Mucosa of stomach (tissue), 1 donor: Measurements from ENCODE around the gene PACS1.
"Not testable (repeated sequence)": the region's sequence is repeated elsewhere in the genome, so short reads cannot be mapped to it uniquely, and the experiment has no call there.

Source experiments
- H3K27me3 ChIP-seq: one replicate; pipeline ENCODE4 v1.7.0; 2013; ENCODE audit warnings: mild to moderate bottlenecking, low read length; ENCODE audit not compliant: control insufficient read depth, insufficient read depth
- H3K36me3 ChIP-seq: one replicate; pipeline ENCODE4 v1.7.0; 2013; ENCODE audit warnings: low read length; ENCODE audit not compliant: control insufficient read depth, insufficient read depth
- H3K4me1 ChIP-seq: one replicate; pipeline ENCODE4 v1.7.0; 2013; ENCODE audit warnings: mild to moderate bottlenecking, low read length; ENCODE audit not compliant: control insufficient read depth, insufficient read depth
- H3K4me3 ChIP-seq: one replicate; pipeline ENCODE4 v1.7.0; 2013; ENCODE audit warnings: low read length
- H3K9ac ChIP-seq: one replicate; pipeline ENCODE4 v1.7.0; 2013; ENCODE audit warnings: mild to moderate bottlenecking, low read length, moderate library complexity
- H3K9me3 ChIP-seq: one replicate; pipeline ENCODE4 v1.7.0; 2013; ENCODE audit warnings: mild to moderate bottlenecking, low read length, moderate library complexity; ENCODE audit not compliant: control insufficient read depth
- donor health status: Pancreatic carcinoma.

PACS1 gene

DNA sequence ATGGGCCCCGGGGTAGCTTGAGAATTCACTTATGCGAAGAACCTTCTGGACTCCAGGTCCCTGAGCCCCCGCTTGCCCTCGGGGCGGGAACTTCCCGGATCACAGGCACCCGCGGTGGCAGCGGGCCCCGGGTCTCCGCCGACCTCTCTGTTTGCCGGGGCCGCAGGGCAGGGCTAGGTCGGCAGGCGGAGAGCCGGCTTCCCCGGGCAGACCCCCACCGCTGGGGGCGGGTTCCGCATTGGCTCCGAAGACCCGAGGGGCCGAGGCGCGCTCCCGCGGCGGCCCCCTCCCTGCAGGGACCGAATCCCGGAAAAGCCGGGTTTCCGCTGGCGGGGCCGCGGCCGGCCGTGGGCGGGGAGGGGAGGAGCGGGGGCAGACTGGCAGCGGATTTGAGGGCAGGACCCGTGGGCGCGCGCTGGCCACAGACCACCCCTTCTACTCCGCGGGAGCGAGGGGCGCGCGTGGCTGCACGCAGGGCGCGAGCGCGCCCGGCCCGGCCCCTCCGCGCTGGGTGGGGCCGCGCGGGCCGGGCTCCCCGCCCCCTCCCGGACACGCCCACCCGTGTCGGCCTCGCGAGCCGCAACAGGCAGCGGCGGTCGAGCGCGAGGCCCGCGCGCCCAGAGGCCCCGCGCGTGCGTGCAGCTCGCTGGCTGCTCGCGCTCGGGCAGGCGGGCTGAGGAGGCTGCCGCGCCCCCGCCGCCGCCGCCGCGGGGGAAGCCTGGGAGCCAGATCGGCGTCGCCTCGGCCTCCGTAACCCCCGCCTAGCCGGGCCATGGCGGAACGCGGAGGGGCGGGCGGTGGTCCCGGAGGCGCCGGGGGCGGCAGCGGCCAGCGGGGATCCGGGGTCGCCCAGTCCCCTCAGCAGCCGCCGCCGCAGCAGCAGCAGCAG is at the start of gene PACS1:
Gene PACS1 (plus strand): TSS at position 558 of the 889 bp plus-strand sequence. CDS start 215 bp downstream, at position 773.
- Histone ChIP-seq H3K4me3 (no peak within 1 kb of the TSS), H3K27me3 (no peaks in the 10 kb centered on the region), H3K9ac (peak within 1 kb of the TSS; percentile 72), H3K36me3 (peaks cover 13% of the 10 kb centered on the region), H3K9me3 (no peaks in the 10 kb centered on the region), H3K4me1 (peaks cover 27% of the 10 kb centered on the region)

DNA sequence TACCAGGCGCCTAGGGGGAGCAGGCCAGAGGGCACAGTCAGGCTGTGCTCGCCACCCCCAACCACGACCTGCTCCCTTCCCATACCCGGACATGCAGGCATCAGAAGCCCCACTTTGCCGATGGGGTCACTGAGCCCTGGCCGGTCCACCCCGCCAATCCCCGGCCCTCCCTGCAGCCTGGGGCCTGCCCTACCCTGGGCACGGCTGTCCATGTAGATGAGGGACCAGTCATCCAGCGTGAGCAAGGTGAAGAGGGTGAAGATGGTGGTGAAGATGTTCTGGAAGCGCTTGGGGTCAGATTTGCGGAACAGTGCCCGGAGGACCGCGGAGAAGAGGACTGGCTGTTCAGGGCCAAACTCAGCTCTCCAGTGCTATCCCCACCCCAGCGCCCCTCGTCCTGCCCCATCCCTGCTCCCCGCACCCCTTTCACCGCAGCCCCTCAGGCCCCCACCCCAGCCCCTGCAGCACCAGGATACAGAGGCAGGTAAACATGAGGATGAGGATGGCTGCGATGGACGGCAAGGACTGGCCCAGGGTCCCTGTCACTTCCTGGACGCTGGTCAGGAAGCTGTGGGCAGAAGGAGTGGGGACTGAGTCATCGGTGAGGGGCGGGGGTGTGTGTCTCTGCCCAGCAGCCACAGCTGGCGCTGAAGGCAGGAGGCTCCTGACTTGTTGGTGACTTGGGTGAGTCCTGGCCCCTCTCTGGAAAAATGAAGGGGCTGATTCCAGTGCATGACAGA is 49.3 kb upstream of the PACS1 start:
- H3K9ac ChIP-seq = no peak overlapping the region
- H3K9me3 ChIP-seq = no peaks in the 10 kb centered on the region
- H3K36me3 ChIP-seq = no peaks in the 10 kb centered on the region
- H3K27me3 ChIP-seq = peaks cover 20% of the 10 kb centered on the region
- H3K4me3 ChIP-seq = no peak overlapping the region
- peaks cover 7% of the 10 kb centered on the region for H3K4me1 ChIP-seq

DNA sequence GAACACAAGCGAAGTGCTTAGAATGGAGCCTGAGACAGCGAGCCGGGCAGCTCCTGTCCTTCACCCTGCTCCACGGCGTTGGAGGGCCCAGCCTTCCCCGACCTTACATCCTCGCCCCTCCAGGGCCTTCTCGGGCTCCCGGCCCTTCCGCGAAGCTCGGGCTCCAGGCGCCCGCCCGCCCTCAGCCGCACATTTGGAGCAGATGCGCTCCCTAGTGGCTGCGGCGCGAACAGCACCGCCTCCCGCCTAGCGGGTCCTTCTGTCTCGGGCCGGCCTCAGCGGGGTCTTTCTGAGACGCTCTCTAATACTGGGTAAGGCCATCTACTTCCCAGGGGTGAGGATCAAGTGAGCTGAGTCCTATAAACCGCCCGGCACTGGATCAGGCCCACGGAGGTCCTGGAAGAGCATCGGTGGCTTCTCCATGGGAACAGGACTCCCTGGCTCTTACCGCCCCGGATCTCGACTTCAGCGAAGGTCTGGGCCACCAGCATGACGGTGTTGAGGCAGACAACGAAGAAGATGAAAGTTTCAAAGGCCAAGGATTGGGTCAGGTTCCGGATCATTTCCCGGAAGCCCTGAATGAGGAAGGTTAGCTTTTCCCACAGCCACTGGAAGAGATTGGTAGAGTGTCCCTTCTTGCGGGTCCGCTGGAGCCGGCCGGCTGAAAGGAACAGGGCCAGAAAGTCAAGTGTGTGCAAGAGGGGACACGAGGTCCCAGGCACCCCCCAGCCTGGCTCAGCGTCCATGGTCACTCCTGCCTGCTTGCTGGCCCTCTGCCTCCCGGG is 47.5 kb upstream of the PACS1 start:
- H3K27me3 ChIP-seq = peaks cover 20% of the 10 kb centered on the region
- no peaks in the 10 kb centered on the region for H3K9me3 ChIP-seq
- no peak overlapping the region for H3K9ac ChIP-seq
- no peaks in the 10 kb centered on the region for H3K36me3 ChIP-seq
- H3K4me1 ChIP-seq = peaks cover 7% of the 10 kb centered on the region
- H3K4me3 ChIP-seq = no peak overlapping the region

DNA sequence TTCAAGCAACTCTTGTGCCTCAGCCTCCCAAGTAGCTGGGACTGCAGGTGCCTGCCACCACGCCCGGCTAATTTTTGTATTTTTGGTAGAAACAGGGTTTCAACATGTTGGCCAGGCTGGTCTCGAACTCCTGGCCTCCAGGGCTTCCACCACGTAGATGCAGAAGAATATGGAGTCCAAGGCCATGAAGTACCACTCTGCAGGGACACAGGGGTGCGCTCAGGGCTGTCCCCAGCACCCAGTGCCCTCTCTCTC is 47.0 kb upstream of the PACS1 start:
- not testable (repeated sequence) for H3K9ac ChIP-seq, H3K9me3 ChIP-seq, H3K4me1 ChIP-seq, H3K36me3 ChIP-seq, H3K4me3 ChIP-seq
- H3K27me3 ChIP-seq = peaks cover 20% of the 10 kb centered on the region

DNA sequence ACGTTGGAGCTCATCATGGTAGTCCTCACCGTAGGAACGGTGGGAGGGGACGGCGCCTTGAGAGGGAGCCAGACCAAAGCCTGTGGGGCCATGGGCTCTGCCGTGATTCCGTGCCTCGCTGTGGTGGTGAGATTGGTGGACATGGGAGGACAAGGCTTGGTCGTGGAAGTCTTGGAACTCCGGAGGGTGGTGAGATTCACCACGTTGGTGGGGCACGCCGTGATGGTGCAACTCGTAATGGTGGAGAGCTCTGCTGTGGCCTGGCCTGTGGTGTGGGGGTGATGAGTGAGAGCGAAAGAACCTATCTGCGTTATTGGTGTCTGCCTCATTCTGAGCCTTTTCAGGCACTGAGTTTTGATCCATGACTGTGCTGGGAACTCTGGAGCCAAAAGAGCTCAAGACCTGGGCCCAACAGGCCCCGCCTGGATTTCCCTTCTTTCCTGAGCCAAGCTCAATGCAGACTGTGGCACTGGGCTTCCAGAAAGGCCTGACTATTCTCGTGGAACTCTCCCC is 44.0 kb upstream of the PACS1 start, which contains the start of gene CATSPER1:
Gene CATSPER1 (minus strand): TSS at position 463 of the 513 bp plus-strand sequence. CDS start 100 bp downstream, at position 363.
- H3K36me3 ChIP-seq = no peaks in the 10 kb centered on the region
- H3K4me3 ChIP-seq = no peak within 1 kb of the TSS
- H3K9ac ChIP-seq = no peak within 1 kb of the TSS
- peaks cover 7% of the 10 kb centered on the region for H3K4me1 ChIP-seq
- no peaks in the 10 kb centered on the region for H3K9me3 ChIP-seq
- peaks cover 20% of the 10 kb centered on the region for H3K27me3 ChIP-seq

DNA sequence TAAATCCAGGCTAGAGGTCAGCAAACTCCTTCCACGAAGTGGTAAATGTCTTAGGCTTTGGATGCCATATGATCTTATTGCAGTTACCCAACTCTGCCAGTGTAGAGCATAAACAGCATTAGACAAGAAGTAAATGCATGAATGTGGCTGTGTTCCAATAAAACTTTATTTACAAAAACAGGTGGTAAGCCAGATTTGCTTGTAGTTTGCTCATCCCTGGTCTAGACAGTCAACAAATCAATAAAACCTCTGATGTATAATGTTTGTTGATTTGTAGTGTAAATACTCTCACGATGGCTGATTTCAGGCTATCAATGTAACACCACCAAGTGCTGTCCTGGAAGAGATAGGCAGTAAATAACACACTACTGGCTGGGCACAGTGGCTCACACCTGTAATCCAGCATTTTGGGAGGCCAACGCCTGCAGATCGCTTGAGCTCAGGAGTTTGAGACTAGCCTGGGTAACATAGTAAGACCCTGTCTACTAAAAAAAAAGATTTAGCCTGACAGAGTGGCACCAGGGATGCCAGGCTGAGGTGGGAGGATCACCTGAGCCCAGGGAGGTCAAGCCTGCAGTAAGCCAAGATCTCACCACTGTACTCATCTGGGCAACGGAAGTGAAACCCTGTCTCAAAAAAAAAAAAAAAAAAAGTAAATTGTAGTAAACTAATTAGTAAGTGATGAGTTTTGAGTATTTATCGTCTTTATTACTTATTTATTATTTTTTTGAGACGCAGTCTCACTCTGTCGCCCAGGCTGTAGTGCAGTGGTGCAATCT is 36.9 kb upstream of the PACS1 start:
- no peak overlapping the region for H3K9ac ChIP-seq
- H3K36me3 ChIP-seq = no peaks in the 10 kb centered on the region
- no peaks in the 10 kb centered on the region for H3K9me3 ChIP-seq
- H3K4me3 ChIP-seq = no peak overlapping the region
- peaks cover 4% of the 10 kb centered on the region for H3K27me3 ChIP-seq
- no peaks in the 10 kb centered on the region for H3K4me1 ChIP-seq

DNA sequence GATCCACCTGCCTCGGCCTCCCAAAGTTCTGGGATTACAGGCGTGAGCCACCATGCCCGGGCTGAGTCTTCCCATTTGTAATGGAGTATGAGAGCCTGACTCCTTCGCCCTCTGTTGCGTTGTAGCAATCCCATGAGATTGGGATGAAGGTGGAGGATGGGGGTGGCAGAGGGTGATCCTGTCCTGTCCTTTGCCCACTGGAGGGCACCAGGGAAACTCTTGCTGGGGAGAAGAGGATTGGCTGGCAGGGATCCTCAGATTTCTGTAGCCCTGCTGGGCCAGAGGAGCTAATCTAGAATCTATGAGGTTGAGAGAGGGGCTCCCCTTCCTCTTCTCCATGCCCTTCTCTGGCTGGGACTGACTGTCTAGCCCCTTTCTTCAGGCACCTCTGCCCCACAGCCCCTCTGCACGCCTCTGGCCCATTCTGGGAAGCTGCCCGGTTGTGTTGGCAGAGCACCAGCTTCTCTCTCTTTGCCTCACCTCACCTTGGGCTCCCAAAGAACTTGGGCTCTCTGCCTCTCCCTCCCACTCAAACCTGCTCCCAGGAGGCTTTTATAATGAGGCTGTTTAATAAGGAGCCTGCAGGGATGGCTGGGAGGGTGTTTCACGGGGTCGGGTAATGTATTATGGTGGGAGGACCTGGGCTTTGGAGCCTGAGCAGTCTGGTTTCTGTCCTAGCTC is 34.3 kb upstream of the PACS1 start:
- H3K36me3 ChIP-seq = no peaks in the 10 kb centered on the region
- no peak overlapping the region for H3K9ac ChIP-seq
- H3K9me3 ChIP-seq = no peaks in the 10 kb centered on the region
- H3K27me3 ChIP-seq = peaks cover 7% of the 10 kb centered on the region
- H3K4me3 ChIP-seq = no peak overlapping the region
- H3K4me1 ChIP-seq = no peaks in the 10 kb centered on the region

DNA sequence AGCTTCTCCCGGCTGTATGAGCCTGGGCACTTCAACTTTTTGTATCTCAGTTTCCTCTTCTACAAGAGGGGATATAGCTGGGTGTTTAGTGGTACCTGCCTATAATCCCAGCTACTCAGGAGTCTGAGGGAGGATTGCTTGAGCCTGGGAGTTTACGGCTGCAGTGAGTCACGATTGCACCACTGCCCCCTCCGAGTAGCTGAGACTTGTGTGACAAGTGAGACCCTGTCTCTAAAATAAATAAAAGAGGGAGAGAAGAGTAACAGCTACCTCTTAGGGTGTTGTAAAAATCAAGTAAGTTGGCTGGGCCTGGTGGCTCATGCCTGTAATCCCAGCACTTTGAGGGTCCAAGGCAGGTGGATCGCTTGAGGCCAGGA is 33.8 kb upstream of the PACS1 start:
- H3K9ac ChIP-seq = no peak overlapping the region

DNA sequence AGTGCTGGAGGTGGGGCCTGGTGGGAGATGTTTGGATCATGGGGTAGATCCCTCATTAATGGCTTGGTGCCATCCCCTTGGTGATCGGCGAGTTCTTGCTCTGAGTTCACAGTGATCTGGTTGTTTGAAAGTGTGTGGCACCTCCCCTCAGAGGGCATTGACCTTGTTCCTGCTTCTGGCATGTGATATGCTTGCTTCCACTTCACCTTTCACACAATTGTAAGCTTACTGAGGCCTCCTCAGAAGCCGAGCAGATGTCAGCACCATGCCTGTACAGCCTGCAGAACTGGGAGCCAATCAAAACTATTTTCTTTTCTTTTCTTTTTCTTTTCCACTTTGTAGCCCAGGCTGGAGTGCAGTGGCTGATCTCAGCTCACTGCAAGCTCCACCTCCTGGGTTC is 32.7 kb upstream of the PACS1 start:
- no peaks in the 10 kb centered on the region for H3K9me3 ChIP-seq
- H3K27me3 ChIP-seq = peaks cover 9% of the 10 kb centered on the region
- H3K4me1 ChIP-seq = no peaks in the 10 kb centered on the region
- H3K36me3 ChIP-seq = no peaks in the 10 kb centered on the region
- H3K9ac ChIP-seq = no peak overlapping the region
- no peak overlapping the region for H3K4me3 ChIP-seq

More for the DNA sequence above, 33.8 kb upstream of the PACS1 start:
- Histone ChIP-seq H3K36me3 (no peaks in the 10 kb centered on the region), H3K4me1 (no peaks in the 10 kb centered on the region), H3K9me3 (no peaks in the 10 kb centered on the region), H3K4me3 (no peak overlapping the region), H3K27me3 (peaks cover 9% of the 10 kb centered on the region)

DNA sequence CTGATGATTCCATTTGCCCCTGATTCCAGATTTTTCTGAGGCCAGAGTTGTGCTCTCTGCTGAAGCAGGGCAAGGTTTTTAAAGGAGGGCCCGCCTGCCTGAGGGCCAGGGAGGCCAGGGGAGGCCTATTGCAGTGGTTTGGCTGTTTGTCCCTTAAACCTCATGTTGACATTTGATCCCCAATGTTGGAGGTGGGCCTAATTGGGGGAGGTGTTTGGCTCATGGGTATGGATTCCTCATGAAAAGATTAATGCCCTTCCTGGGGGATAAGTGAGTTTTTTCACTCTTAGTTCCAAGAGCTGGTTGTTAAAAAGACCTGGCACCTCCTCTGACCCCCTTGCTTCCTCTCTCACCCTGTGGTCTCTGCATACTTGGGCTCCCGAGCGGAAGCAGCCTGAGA is 30.3 kb upstream of the PACS1 start:
- no peak overlapping the region for H3K4me3 ChIP-seq

More for the DNA sequence above, 30.3 kb upstream of the PACS1 start:
- peaks cover 8% of the 10 kb centered on the region for H3K27me3 ChIP-seq
- H3K9ac ChIP-seq = no peak overlapping the region
- no peaks in the 10 kb centered on the region for H3K4me1 ChIP-seq
- H3K36me3 ChIP-seq = no peaks in the 10 kb centered on the region
- no peaks in the 10 kb centered on the region for H3K9me3 ChIP-seq
